ENCODE data around the gene NFIB. TPM values are rescaled to one million over a fixed set of nuclear protein-coding genes. Genes with fewer than 3 reads are reported as not detected.
A peak's percentile ranks its signal among the peaks of the same experiment; 100 is the strongest.

Gene NFIB
- total and polyA plus RNA-seq, 2 donors (not counting 1 experiment from before 2014, with no cell fraction given) = 29.3 to 36.3 TPM

DNA sequence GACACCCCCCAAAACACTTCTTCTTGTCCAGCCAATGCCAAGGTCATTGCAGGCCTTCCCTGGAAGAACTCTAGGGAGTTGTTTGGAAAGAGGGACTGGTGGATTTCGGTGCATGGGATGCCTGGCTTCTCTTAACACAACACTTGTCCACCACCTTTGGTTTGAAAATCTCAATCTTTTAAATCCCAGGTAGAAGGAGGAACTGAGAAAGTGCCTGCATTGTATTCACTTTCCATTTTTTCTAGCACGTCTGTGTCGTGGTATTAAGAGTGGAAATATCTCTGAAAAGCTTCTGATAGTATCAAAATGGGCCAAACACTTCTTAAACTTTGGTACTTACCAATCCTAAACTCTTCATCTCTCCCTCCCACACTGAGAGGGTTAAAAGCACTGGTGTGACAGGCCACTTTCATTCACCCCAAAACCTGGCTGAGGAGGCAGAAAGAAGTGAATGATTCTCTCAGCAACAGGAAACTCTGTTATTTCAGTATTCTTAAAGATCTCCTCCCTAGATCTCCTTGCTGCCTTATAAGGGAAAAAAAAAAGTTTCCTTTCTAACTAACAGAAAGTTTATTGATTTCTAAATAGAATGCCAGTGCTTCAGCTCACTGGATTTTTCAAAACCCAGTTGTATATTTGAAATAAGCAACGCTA lies 3.9 kb upstream of the NFIB start:
- H3K9me3 ChIP-seq (ENCODE audit: control insufficient read depth, insufficient read depth, low read depth, low read length) = no peaks in the 10 kb centered on the region
- no peaks in the 10 kb centered on the region for H3K27me3 ChIP-seq (ENCODE audit: control insufficient read depth, insufficient read depth, low read length)
- H3K79me2 ChIP-seq (ENCODE audit: control insufficient read depth, insufficient read depth, low read length) = peaks cover 7% of the 10 kb centered on the region
- no peak overlapping the region for H3K27ac ChIP-seq (ENCODE audit: insufficient read depth, low read length)
- H3K4me3 ChIP-seq (replicated peaks in 1 of 4; ENCODE audit: control extremely low read depth in 1 of 4, insufficient read depth in 1 of 4, low read depth in 3 of 4, low read length in 4 of 4) = peak overlapping the region in 1 of 4 experiments; percentile 85
- no peak overlapping the region for H3K9ac ChIP-seq (ENCODE audit: insufficient read depth, low read length)
- no peak overlapping the region for H2AFZ ChIP-seq (ENCODE audit: low read length)
- no peak for TF ChIP-seq EZH2 (IDR thresholded peaks at IDR 0.05; ENCODE audit: low read length, missing control alignments)
- no peaks in the 10 kb centered on the region for H3K36me3 ChIP-seq (ENCODE audit: control insufficient read depth, insufficient read depth, low read length)
- peak overlapping the region; percentile 88 for H3K4me2 ChIP-seq (ENCODE audit: extremely low read depth, insufficient read depth, low read length)
- peaks cover 5% of the 10 kb centered on the region for H3K4me1 ChIP-seq (ENCODE audit: control insufficient read depth, extremely low read depth, insufficient read depth, low read length)
- H4K20me1 ChIP-seq (ENCODE audit: control insufficient read depth, extremely low read depth, insufficient read depth, low read length) = no peaks in the 10 kb centered on the region
- no peak for DNase-seq (ENCODE audit: low read depth in 2 of 2)

- Histone ChIP-seq H3K27me3 (ENCODE audit: control insufficient read depth, insufficient read depth, low read length) (no peaks in the 10 kb centered on the region), H3K9ac (ENCODE audit: insufficient read depth, low read length) (no peak overlapping the region), H2AFZ (ENCODE audit: low read length) (no peak overlapping the region), H3K4me2 (ENCODE audit: extremely low read depth, insufficient read depth, low read length) (peak overlapping the region; percentile 88), H3K4me1 (ENCODE audit: control insufficient read depth, extremely low read depth, insufficient read depth, low read length) (peaks cover 5% of the 10 kb centered on the region), H3K9me3 (ENCODE audit: control insufficient read depth, insufficient read depth, low read depth, low read length) (no peaks in the 10 kb centered on the region), H3K79me2 (ENCODE audit: control insufficient read depth, insufficient read depth, low read length) (peaks cover 18% of the 10 kb centered on the region), H3K36me3 (ENCODE audit: control insufficient read depth, insufficient read depth, low read length) (no peaks in the 10 kb centered on the region), H4K20me1 (ENCODE audit: control insufficient read depth, extremely low read depth, insufficient read depth, low read length) (no peaks in the 10 kb centered on the region), H3K4me3 (replicated peaks in 1 of 4; ENCODE audit: control extremely low read depth in 1 of 4, insufficient read depth in 1 of 4, low read depth in 3 of 4, low read length in 4 of 4) (peak overlapping the region in 3 of 4 experiments; percentile 47 to 85 (median 67)), H3K27ac (ENCODE audit: insufficient read depth, low read length) (no peak overlapping the region)
- no peak for DNase-seq (ENCODE audit: low read depth in 2 of 2)
- TF ChIP-seq, protein P1, sequence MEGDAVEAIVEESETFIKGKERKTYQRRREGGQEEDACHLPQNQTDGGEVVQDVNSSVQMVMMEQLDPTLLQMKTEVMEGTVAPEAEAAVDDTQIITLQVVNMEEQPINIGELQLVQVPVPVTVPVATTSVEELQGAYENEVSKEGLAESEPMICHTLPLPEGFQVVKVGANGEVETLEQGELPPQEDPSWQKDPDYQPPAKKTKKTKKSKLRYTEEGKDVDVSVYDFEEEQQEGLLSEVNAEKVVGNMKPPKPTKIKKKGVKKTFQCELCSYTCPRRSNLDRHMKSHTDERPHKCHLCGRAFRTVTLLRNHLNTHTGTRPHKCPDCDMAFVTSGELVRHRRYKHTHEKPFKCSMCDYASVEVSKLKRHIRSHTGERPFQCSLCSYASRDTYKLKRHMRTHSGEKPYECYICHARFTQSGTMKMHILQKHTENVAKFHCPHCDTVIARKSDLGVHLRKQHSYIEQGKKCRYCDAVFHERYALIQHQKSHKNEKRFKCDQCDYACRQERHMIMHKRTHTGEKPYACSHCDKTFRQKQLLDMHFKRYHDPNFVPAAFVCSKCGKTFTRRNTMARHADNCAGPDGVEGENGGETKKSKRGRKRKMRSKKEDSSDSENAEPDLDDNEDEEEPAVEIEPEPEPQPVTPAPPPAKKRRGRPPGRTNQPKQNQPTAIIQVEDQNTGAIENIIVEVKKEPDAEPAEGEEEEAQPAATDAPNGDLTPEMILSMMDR (conservative IDR thresholded peaks at IDR 0.05 in 1 of 2, IDR thresholded peaks at IDR 0.05 in 1 of 2; ENCODE audit: low read depth in 1 of 2, low read length in 2 of 2) = no peak
Measured at GRCh38 chr9:14316602-14317300, 2.8 kb upstream of the NFIB start.

- Histone ChIP-seq H3K4me1 (ENCODE audit: control insufficient read depth, extremely low read depth, insufficient read depth, low read length) (peaks cover 5% of the 10 kb centered on the region), H3K36me3 (ENCODE audit: control insufficient read depth, insufficient read depth, low read length) (no peaks in the 10 kb centered on the region), H3K9ac (ENCODE audit: insufficient read depth, low read length) (peak overlapping the region; percentile 45), H3K27me3 (ENCODE audit: control insufficient read depth, insufficient read depth, low read length) (no peaks in the 10 kb centered on the region), H3K27ac (ENCODE audit: insufficient read depth, low read length) (peak overlapping the region; percentile 26), H3K79me2 (ENCODE audit: control insufficient read depth, insufficient read depth, low read length) (peaks cover 25% of the 10 kb centered on the region), H3K9me3 (ENCODE audit: control insufficient read depth, insufficient read depth, low read depth, low read length) (no peaks in the 10 kb centered on the region), H2AFZ (ENCODE audit: low read length) (peak overlapping the region; percentile 63), H3K4me2 (ENCODE audit: extremely low read depth, insufficient read depth, low read length) (peak overlapping the region; percentile 88), H4K20me1 (ENCODE audit: control insufficient read depth, extremely low read depth, insufficient read depth, low read length) (no peaks in the 10 kb centered on the region), H3K4me3 (replicated peaks in 1 of 4; ENCODE audit: control extremely low read depth in 1 of 4, insufficient read depth in 1 of 4, low read depth in 3 of 4, low read length in 4 of 4) (peak overlapping the region; percentile 47 to 85 (median 57))
- DNase-seq (ENCODE audit: low read depth in 2 of 2) = peak; percentile 56 to 61
- no peak for TF ChIP-seq EZH2 (IDR thresholded peaks at IDR 0.05; ENCODE audit: low read length, missing control alignments)
- TF ChIP-seq, protein P1 (conservative IDR thresholded peaks at IDR 0.05 in 1 of 2, IDR thresholded peaks at IDR 0.05 in 1 of 2; ENCODE audit: low read depth in 1 of 2, low read length in 2 of 2) = no peak
Measured at GRCh38 chr9:14315875-14316601, 2.1 kb upstream of the NFIB start.
